LNCaP clone FGC (cell line): ENCODE results near the gene TPD52L2.

Experiments
- DNase-seq: peaks from one replicate; pipeline ENCODE4 v3.0.0-alpha.2; 2011; ENCODE audit warnings: low read depth
- H3K4me3 ChIP-seq: 2 replicates; pipeline ENCODE4 v1.5.1; 2011; ENCODE audit warnings: mild to moderate bottlenecking, low read depth, low read length, control low read depth
- CTCF ChIP-seq: IDR thresholded peaks from 2 replicates; pipeline ENCODE4 v1.5.1; 2012; ENCODE audit warnings: mild to moderate bottlenecking; ENCODE audit not compliant: control insufficient read depth, insufficient read depth; ENCODE audit errors: extremely low read depth

Gene TPD52L2

GRCh38 chr20:63935447-63935846 is 70.4 kb downstream of the TPD52L2 start:
- TF ChIP-seq CTCF, result no peak
- no peak for DNase-seq
- H3K4me3 ChIP-seq, result no peak overlapping the region

GRCh38 chr20:63937596-63937995 is 72.5 kb downstream of the TPD52L2 start:
- TF ChIP-seq CTCF, result no peak
- no peak overlapping the region for H3K4me3 ChIP-seq

GRCh38 chr20:63939061-63939935 is 74.2 kb downstream of the TPD52L2 start:
- no peak overlapping the region for H3K4me3 ChIP-seq
- no peak for DNase-seq
- TF ChIP-seq CTCF, result no peak

More at GRCh38 chr20:63937596-63937995, 72.5 kb downstream of the TPD52L2 start:
- no peak for DNase-seq

- no peak for DNase-seq
- H3K4me3 ChIP-seq, result no peak overlapping the region
- no peak for TF ChIP-seq CTCF
Observed at GRCh38 chr20:63940071-63940471, 75.0 kb downstream of the TPD52L2 start.

- DNase-seq, result no peak
- no peak for TF ChIP-seq CTCF
- H3K4me3 ChIP-seq, result no peak overlapping the region
Observed at GRCh38 chr20:63940472-63941266, 75.6 kb downstream of the TPD52L2 start.
